GM21447 (cell line): ENCODE measurements around the gene LEP.
"Not testable (repeated sequence)": the region's sequence is repeated elsewhere in the genome, so short reads cannot be mapped to it uniquely, and the experiment has no call there.

Experiments
- ATAC-seq: cut with Tn5 transposase; IDR thresholded peaks from one replicate; pipeline ENCODE4 v1.9.1; 2021; ENCODE audit not compliant: unreplicated experiment

The LEP gene

GRCh38 chr7:128270826-128271272, 29.8 kb downstream of the LEP start:
- ATAC-seq = no peak

GRCh38 chr7:128271471-128271941, 30.4 kb downstream of the LEP start:
- ATAC-seq = no peak

- no peak for ATAC-seq
Measured at GRCh38 chr7:128271942-128272481, 30.9 kb downstream of the LEP start.

- ATAC-seq = no peak
Measured at GRCh38 chr7:128274246-128274883, 33.3 kb downstream of the LEP start.

GRCh38 chr7:128274884-128275603, 34.0 kb downstream of the LEP start:
- no peak for ATAC-seq

- ATAC-seq = no peak
Measured at GRCh38 chr7:128275681-128276080, 34.6 kb downstream of the LEP start.

GRCh38 chr7:128278366-128278765, 37.3 kb downstream of the LEP start:
- no peak for ATAC-seq

- no peak for ATAC-seq
Measured at GRCh38 chr7:128279124-128279713, 38.1 kb downstream of the LEP start.

- ATAC-seq = not testable (repeated sequence)
Measured at GRCh38 chr7:128280451-128280850, 39.4 kb downstream of the LEP start.

- no peak for ATAC-seq
Measured at GRCh38 chr7:128281605-128282380, 40.7 kb downstream of the LEP start.

- no peak for ATAC-seq
Measured at GRCh38 chr7:128284102-128284501, 43.0 kb downstream of the LEP start.

- ATAC-seq = no peak
Measured at GRCh38 chr7:128287556-128287955, 46.5 kb downstream of the LEP start.

GRCh38 chr7:128298004-128298403, 56.9 kb downstream of the LEP start:
- ATAC-seq = not testable (repeated sequence)

GRCh38 chr7:128299109-128299607, 58.1 kb downstream of the LEP start:
- no peak for ATAC-seq

GRCh38 chr7:128302139-128302538, 61.1 kb downstream of the LEP start:
- no peak for ATAC-seq

- ATAC-seq = no peak
Measured at GRCh38 chr7:128303133-128303532, 62.1 kb downstream of the LEP start.

GRCh38 chr7:128303643-128304042, 62.6 kb downstream of the LEP start:
- no peak for ATAC-seq

GRCh38 chr7:128304212-128304611, 63.1 kb downstream of the LEP start:
- no peak for ATAC-seq

GRCh38 chr7:128307061-128307460, 66.0 kb downstream of the LEP start:
- ATAC-seq = no peak
